IMR-90 (cell line): ENCODE measurements around the gene ILF3. TPM values are rescaled to one million over a fixed set of nuclear protein-coding genes. Genes with fewer than 3 reads are reported as not detected.
"Not testable (repeated sequence)": the region's sequence is repeated elsewhere in the genome, so short reads cannot be mapped to it uniquely, and the experiment has no call there.

Source experiments
- ATAC-seq: fragments of 200-7000 bp; cut with Tn5 transposase; 2 replicates; pipeline ENCODE4 v1.9.1; 2020; ENCODE audit warnings: low read depth, mild to moderate bottlenecking, moderate library complexity
- BruUV-seq: library from RNA; stranded (reverse); fragments of 400-500 nt; replicated peaks from 2 replicates; lab custom pipeline; 2021; lab: Mats Ljungman, UMichigan
- CTCF ChIA-PET: fragments of 300-600 bp; formaldehyde crosslinking; extraction: SDS; loops from one replicate; lab custom pipeline; 2021; ENCODE audit warnings: antibody characterized with exemption; lab: Yijun Ruan, JAX
- POLR2A ChIA-PET: fragments of 300-600 bp; sonication (Branson Sonifier 250); formaldehyde crosslinking; loops from one replicate; lab custom pipeline; 2022; ENCODE audit warnings: antibody characterized with exemption; ENCODE audit not compliant: unreplicated experiment; lab: Charles Lee
- DNase-seq: peaks from one replicate; pipeline ENCODE4 v3.0.0; 2013
- H2AFZ ChIP-seq: replicated peaks from 2 replicates; pipeline ENCODE3; 2013; ENCODE audit warnings: low read length, mild to moderate bottlenecking; ENCODE audit not compliant: poor library complexity
- H2AK5ac ChIP-seq: 2 replicates; pipeline ENCODE4 v1.6.1; 2013; ENCODE audit warnings: low read depth, low read length, inconsistent platforms
- H2AK9ac ChIP-seq: replicated peaks from 2 replicates; pipeline ENCODE3; 2013; ENCODE audit warnings: mild to moderate bottlenecking, low read depth, low read length, moderate library complexity; ENCODE audit not compliant: poor library complexity
- H2BK120ac ChIP-seq: 2 replicates; pipeline ENCODE4 v1.6.1; 2013; ENCODE audit warnings: low read depth, low read length, inconsistent platforms
- H2BK15ac ChIP-seq: 3 replicates; pipeline ENCODE4 v1.6.1; 2013; ENCODE audit warnings: low read depth, low read length, inconsistent platforms
- H2BK20ac ChIP-seq: 2 replicates; pipeline ENCODE4 v1.6.1; 2013; ENCODE audit warnings: low read depth, mild to moderate bottlenecking, inconsistent platforms, low read length, moderate library complexity
- H2BK5ac ChIP-seq: 2 replicates; pipeline ENCODE4 v1.6.1; 2013; ENCODE audit warnings: mild to moderate bottlenecking, low read depth, low read length, inconsistent platforms; ENCODE audit not compliant: poor library complexity, severe bottlenecking
- H3K14ac ChIP-seq: replicated peaks from 2 replicates; pipeline ENCODE4 v1.6.1; 2013; ENCODE audit warnings: low read depth, low read length, inconsistent platforms
- H3K18ac ChIP-seq: 2 replicates; pipeline ENCODE4 v1.6.1; 2013; ENCODE audit warnings: low read depth, low read length, control low read depth
- H3K23ac ChIP-seq: 2 replicates; pipeline ENCODE4 v1.6.1; 2013; ENCODE audit warnings: low read depth, low read length, inconsistent platforms
- H3K27ac ChIP-seq: 2 replicates; pipeline ENCODE4 v1.5.1; 2013; ENCODE audit warnings: mild to moderate bottlenecking, control low read depth, low read length; ENCODE audit not compliant: insufficient read depth
- H3K27me3 ChIP-seq: 2 replicates; pipeline ENCODE4 v1.6.1; 2013; ENCODE audit warnings: low read length; ENCODE audit not compliant: control insufficient read depth, insufficient read depth
- H3K36me3 ChIP-seq: 2 replicates; pipeline ENCODE4 v1.6.1; 2013; ENCODE audit warnings: low read length, mixed read lengths; ENCODE audit not compliant: control insufficient read depth, insufficient read depth
- H3K4ac ChIP-seq: 2 replicates; pipeline ENCODE4 v1.6.1; 2013; ENCODE audit warnings: low read depth, low read length, inconsistent platforms
- H3K4me1 ChIP-seq: 2 replicates; pipeline ENCODE4 v1.6.1; 2013; ENCODE audit warnings: low read length, mixed read lengths; ENCODE audit not compliant: control insufficient read depth, insufficient read depth
- H3K4me2 ChIP-seq: 2 replicates; pipeline ENCODE4 v1.6.1; 2013; ENCODE audit warnings: low read depth, mild to moderate bottlenecking, control low read depth, low read length, moderate library complexity
- H3K4me3 ChIP-seq: 2 replicates; pipeline ENCODE4 v1.5.1; 2013; ENCODE audit warnings: low read depth, mild to moderate bottlenecking, control low read depth, low read length, moderate library complexity; ENCODE audit not compliant: insufficient read depth
- H3K56ac ChIP-seq: 2 replicates; pipeline ENCODE4 v1.6.1; 2013; ENCODE audit warnings: low read length, inconsistent platforms; ENCODE audit not compliant: insufficient read depth; ENCODE audit errors: extremely low read depth
- H3K79me1 ChIP-seq, 2 experiments: 2 replicates each; pipeline ENCODE4 v1.6.1; 2013; ENCODE audit warnings: low read length in 2 of 2, inconsistent platforms in 1 of 2, low read depth in 1 of 2
- H3K9ac ChIP-seq: 2 replicates; pipeline ENCODE4 v1.6.1; 2013; ENCODE audit warnings: low read depth, low read length, control low read depth
- H3K9me1 ChIP-seq: 2 replicates; pipeline ENCODE4 v1.6.1; 2013; ENCODE audit warnings: low read length, inconsistent platforms; ENCODE audit not compliant: insufficient read depth
- H3K9me3 ChIP-seq: 2 replicates; pipeline ENCODE4 v1.6.1; 2013; ENCODE audit warnings: low read length; ENCODE audit not compliant: control insufficient read depth, insufficient read depth
- H4K20me1 ChIP-seq: 2 replicates; pipeline ENCODE4 v1.6.1; 2013; ENCODE audit warnings: low read length, inconsistent platforms; ENCODE audit not compliant: insufficient read depth
- H4K5ac ChIP-seq: 2 replicates; pipeline ENCODE4 v1.6.1; 2013; ENCODE audit warnings: mild to moderate bottlenecking, low read depth, low read length, control low read depth
- H4K8ac ChIP-seq, 2 experiments: 2 replicates each; pipeline ENCODE4 v1.6.1; 2013; ENCODE audit warnings: low read depth in 2 of 2, low read length in 2 of 2, control low read depth in 1 of 2, inconsistent platforms in 1 of 2
- H4K91ac ChIP-seq: 2 replicates; pipeline ENCODE4 v1.6.1; 2013; ENCODE audit warnings: low read depth, low read length, inconsistent platforms; ENCODE audit not compliant: insufficient read depth
- CTCF ChIP-seq: conservative IDR thresholded peaks from 2 replicates; pipeline ENCODE4 v1.5.1; 2012; ENCODE audit warnings: mild to moderate bottlenecking, low read depth, low read length, improper control_type of control experiment
- MAFK ChIP-seq: IDR thresholded peaks from 2 replicates; pipeline ENCODE4 v1.6.1; 2012; ENCODE audit warnings: low read depth, low read length, improper control_type of control experiment
- MXI1 ChIP-seq: IDR thresholded peaks from 2 replicates; pipeline ENCODE4 v1.6.1; 2012; ENCODE audit warnings: low read depth, mild to moderate bottlenecking, low read length, moderate library complexity, borderline replicate concordance
- POLR2A ChIP-seq: IDR thresholded peaks from 2 replicates; pipeline ENCODE4 v1.6.1; 2012; ENCODE audit warnings: mild to moderate bottlenecking, low read depth, low read length
- RAD21 ChIP-seq: IDR thresholded peaks from 2 replicates; pipeline ENCODE4 v1.6.1; 2012; ENCODE audit warnings: low read length, improper control_type of control experiment
- WGBS, 2 experiments: methylation state at CpG; one replicate each; pipeline versions ENCODE4 v1.1.5 to v1.1.7; 2013; ENCODE audit warnings: missing lambda C conversion rate in 2 of 2; ENCODE audit not compliant: insufficient read length in 1 of 2; ENCODE audit errors: extremely low coverage in 2 of 2; 5-methylcytosine and 5-hydroxymethylcytosine counted together
- dilution Hi-C: fragments of 300-500 bp; cut with HindIII; formaldehyde crosslinking; loops from one replicate; pipeline ENCODE4 v1.14.3; 2018; ENCODE audit warnings: low sequenced_read_pairs; ENCODE audit not compliant: unreplicated experiment
- in situ Hi-C: fragments of 300-500 bp; cut with MboI; formaldehyde crosslinking; loops from 3 replicates; pipeline ENCODE4 v1.14.3; 2019; ENCODE audit warnings: low sequenced_read_pairs, inconsistent platforms, mixed read lengths
- intact Hi-C: fragments of 100-400 bp; cut with micrococcal nuclease; formaldehyde crosslinking; loops from 2 replicates; pipeline ENCODE4 v1.10.0; 2022
- polyA plus RNA-seq, 3 experiments: library from polyadenylated mRNA; depleted of rRNA; stranded (reverse); fragments of >200 nt; gene quantifications; 2 replicates each; pipeline ENCODE4 v1.2.3, GENCODE V29; 2012; ENCODE audit warnings: low replicate concordance in 1 of 3
- total RNA-seq: library from RNA; depleted of rRNA; stranded (reverse); fragments of >200 nt; gene quantifications from 2 replicates; pipeline ENCODE4 v1.2.3, GENCODE V29; 2012

Gene ILF3
- total and polyA plus RNA-seq, 2 of the 4 experiments (the other 2 are of a cell fraction) = 120 to 166 TPM

DNA sequence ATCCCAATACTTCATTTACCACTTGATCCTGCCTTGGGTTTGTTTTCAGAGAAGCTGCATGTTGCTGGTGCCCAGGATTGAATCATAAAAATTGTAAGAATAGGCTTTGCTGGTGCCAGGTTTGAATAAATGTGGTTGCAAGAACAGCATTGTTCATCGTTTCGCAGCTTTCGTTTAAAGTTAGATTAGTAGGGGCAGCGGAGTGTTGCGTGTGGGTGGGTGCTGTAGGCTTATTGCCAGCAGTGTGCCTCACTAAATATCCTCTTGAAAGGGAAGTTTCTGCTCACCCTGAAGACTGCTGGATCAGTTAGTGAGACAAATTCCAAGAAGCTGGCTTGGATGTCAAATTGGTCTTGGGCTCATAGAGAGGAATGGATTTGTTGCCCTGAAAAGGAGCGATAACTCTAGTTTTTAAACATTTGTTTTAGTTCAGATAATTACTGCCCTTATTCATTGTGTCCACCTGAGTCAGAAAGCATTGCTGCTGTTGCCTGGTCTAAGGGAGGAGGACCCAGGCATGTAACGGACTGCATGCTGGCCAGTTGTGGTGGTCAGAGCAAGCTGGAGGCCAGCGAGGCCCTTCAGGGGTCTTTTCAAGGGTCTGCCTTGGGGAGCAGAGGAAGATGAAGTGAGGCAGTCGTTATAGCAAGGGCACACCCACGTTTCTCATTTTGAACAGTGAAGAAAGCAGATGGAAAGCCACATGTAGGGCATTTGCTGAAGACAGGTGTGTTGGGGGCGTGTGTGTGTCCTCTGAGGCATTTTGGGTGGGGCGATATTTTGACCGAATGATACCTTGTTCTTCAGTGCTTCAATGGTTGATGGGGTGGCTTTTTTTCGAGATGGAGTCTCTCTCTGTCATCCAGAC, 8.5 kb downstream of the ILF3 start:
- Histone ChIP-seq H2AK5ac (no peak overlapping the region), H2AK9ac (no peak overlapping the region), H3K36me3 (peaks cover 11% of the 10 kb centered on the region), H2AFZ (no peak overlapping the region), H4K91ac (no peak overlapping the region), H3K18ac (no peak overlapping the region), H3K4me2 (no peak overlapping the region), H3K9me3 (no peaks in the 10 kb centered on the region), H3K27ac (no peak overlapping the region), H2BK120ac (no peak overlapping the region), H4K5ac (no peak overlapping the region), H2BK15ac (no peak overlapping the region), H3K23ac (no peak overlapping the region), H3K4me3 (no peak overlapping the region), H4K20me1 (peaks cover 99% of the 10 kb centered on the region), H3K14ac (no peak overlapping the region), H3K27me3 (no peaks in the 10 kb centered on the region), H2BK20ac (no peak overlapping the region), H3K79me1 (peaks cover 0 to 28% of the 10 kb centered on the region in 2 experiments; a peak in 2 of 4 replicates), H4K8ac (no peak overlapping the region), H3K9me1 (peaks cover 8% of the 10 kb centered on the region), H3K56ac (no peak overlapping the region), H2BK5ac (no peak overlapping the region), H3K4me1 (peaks cover 8% of the 10 kb centered on the region), H3K9ac (no peak overlapping the region), H3K4ac (no peak overlapping the region)
- in situ Hi-C loops = no loop called here
- TF ChIP-seq CTCF (no peak), POLR2A (no peak), MAFK (no peak), RAD21 (no peak), MXI1 (no peak)
- intact Hi-C loops = no loop called here
- dilution Hi-C loops = no loop called here
- 37% methylated on average over 2 of the region's 14 CpGs; no CpG with 5 or more reads in 1 of the 2 experiments for WGBS, 2 experiments
- CTCF ChIA-PET = interaction anchor here (1.4 kb wide), 1 partner anchor 81 kb away, joined by 3 read pairs; no protein-coding TSS in a partner anchor
- POLR2A ChIA-PET = no interaction called here
- ATAC-seq (no peak), DNase-seq (peak; percentile 37)
- BruUV-seq = no TSS peak

DNA sequence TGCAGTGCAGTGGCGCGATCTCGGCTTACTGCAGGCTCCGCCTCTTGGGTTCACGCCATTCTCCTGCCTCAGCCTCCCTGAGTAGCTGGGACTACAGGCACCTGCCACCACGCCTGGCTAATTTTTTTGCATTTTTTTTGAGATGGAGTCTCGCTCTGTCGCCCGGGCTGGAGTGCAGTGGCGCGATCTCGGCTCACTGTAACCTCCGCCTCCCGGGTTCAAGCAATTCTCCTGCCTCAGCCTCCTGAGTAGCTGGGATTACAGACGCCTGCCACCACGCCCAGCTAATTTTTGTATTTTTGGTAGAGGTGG, 9.1 kb downstream of the ILF3 start:
- H3K4me1 ChIP-seq, H4K8ac ChIP-seq, BruUV-seq, H3K14ac ChIP-seq, H2BK20ac ChIP-seq, H3K4me2 ChIP-seq, H3K23ac ChIP-seq, H3K9ac ChIP-seq, H2AFZ ChIP-seq, in situ Hi-C loops, intact Hi-C loops, H3K27ac ChIP-seq, H3K56ac ChIP-seq, H3K27me3 ChIP-seq, DNase-seq, dilution Hi-C loops, H4K91ac ChIP-seq, H3K4me3 ChIP-seq, H2BK5ac ChIP-seq, H2BK15ac ChIP-seq, H3K18ac ChIP-seq, ATAC-seq, H2BK120ac ChIP-seq, POLR2A ChIA-PET, H3K9me3 ChIP-seq, H4K5ac ChIP-seq, H2AK5ac ChIP-seq, H2AK9ac ChIP-seq, H3K4ac ChIP-seq: not testable (repeated sequence)
- 97% methylated on average over 5 of the region's 16 CpGs; no CpG with 5 or more reads in 1 of the 2 experiments for WGBS, 2 experiments
- CTCF ChIA-PET = interaction anchor here (1.4 kb wide), 1 partner anchor 82 kb away, joined by 3 read pairs; no protein-coding TSS in a partner anchor
- H3K36me3 ChIP-seq = peaks cover 16% of the 10 kb centered on the region
- H3K9me1 ChIP-seq = peaks cover 12% of the 10 kb centered on the region
- H4K20me1 ChIP-seq = peaks cover 99% of the 10 kb centered on the region
- peaks cover 0 to 33% of the 10 kb centered on the region in 2 experiments; a peak in 2 of 4 replicates for H3K79me1 ChIP-seq
